HG03095 (cell line): ENCODE measurements around the gene CACNA1F.

Experiments
- ATAC-seq: cut with Tn5 transposase; IDR thresholded peaks from one replicate; pipeline ENCODE4 v1.9.1; 2021; ENCODE audit warnings: moderate library complexity; ENCODE audit not compliant: unreplicated experiment

The CACNA1F gene

DNA sequence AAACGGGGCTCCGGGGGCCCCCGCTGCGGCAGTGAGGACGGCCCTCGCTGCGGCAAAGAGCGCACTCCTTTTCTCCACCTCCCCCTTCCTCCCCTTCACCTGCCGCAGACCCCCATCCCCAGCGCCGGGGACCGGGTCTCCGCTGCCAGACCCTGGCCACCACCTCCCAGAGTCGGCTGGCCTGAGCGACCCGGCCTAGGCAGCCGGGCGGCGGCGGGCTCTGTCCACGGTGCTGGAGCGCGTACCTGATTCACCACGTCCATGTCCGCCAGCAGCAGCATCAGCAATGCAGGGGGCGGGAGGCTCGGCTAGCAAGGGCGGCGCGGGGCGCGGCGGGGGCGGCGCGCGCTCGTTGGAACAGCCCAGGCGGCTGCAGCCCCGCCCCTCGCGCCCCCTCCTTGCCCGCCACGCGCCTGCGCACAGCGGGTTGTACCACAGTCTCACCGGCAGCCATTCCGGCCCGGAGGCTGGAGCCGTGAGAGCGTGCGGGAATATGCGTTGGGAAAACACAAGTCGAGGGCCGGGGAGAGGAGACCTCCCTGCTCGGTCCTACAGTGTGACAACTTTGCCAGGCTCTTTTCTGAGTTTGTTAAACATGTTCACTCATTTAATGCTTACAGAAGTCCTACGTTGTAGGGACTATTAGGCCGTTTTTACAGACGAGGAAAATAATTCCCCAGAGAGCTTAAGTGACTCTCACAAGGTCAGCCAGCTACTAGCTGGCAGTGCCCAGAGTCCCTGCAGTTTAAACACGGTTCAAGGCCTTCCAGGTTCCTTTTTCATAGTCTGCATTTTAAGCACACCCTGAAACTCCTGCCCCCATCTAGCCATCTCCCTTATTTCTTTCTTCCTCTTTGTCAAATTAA, 33.0 kb downstream of the CACNA1F start, which contains the start of gene SYP:
Gene SYP (minus strand): TSS at position 288 of the 866 bp plus-strand sequence. CDS start 7 bp downstream, at position 281.
- peak; percentile 94 for ATAC-seq

DNA sequence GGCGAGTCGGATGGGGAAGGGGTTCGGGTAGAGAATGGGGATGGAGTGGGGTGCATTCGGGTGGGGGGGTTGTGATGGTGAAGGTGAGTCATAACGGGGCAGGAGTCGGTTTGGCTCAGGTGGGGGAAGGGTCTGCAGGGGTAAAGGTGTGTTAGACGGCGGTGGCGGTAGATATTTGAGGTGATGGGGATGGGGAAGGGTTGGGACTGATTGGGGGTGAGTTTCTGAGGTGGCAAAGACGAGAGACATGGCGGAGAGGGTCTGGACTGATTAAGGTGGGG, 33.9 kb downstream of the CACNA1F start:
- no peak for ATAC-seq

DNA sequence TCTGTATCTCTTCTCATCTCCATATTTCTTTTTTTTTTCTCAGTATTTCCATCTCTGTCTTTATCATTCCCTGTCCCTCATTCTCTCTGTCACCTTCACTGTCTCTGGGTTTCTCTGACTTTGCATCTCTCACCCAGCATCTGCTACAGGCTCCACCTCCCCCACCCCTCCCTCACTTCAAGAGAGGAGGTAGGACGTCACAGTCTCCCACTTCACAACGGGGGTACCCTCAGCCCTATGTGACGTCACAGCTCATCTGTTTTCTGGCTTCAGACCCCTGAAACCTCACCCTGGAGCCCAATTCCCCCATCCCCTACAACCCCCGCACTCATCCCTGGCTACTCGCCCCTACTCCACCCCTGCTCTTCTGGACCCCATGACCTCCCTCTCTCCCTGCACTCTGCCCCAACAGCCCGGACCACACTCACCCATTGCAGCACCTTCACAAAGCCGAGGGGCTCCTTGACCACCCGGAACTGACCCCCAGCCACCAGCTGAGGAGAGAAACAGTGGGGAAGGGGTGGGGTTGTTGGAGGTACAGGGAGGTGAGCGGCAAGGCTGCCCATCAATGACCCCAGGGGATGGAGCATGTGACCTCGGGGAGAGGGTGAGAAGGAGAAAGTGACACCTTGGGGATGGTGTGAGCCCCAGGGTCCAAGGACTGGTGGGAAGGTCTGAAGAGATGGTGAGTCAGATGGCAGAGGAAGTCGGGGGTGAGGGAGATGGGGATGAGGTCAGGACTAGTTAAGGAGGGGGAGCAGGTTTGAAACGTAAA, 34.4 kb downstream of the CACNA1F start:
- no peak for ATAC-seq

DNA sequence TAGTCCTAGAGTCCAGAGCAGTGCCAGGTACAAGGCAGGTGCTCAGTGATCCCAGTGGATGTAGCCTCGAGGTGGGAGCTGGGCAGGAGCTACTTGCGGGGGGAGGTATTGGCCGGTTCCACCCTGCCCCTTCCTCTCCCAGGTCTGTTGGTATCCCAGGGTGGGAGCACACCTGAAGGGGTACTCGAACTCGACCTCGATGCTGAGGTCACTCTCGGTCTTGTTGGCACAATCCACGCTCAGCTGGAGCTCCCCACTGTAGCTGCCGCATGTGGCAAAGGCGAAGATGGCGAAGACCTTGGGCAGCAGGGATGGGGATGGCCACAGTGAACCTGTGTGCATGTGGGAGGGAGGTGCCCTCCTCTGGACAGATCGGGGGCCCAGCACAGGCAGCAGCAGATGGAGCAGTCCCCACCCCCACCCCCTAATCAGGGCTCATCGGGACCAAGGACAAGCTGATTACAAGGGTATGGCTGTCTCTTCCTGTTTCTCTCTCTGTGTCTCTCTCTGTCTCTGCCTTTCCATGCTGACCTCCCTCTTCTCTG, 35.5 kb downstream of the CACNA1F start:
- no peak for ATAC-seq

DNA sequence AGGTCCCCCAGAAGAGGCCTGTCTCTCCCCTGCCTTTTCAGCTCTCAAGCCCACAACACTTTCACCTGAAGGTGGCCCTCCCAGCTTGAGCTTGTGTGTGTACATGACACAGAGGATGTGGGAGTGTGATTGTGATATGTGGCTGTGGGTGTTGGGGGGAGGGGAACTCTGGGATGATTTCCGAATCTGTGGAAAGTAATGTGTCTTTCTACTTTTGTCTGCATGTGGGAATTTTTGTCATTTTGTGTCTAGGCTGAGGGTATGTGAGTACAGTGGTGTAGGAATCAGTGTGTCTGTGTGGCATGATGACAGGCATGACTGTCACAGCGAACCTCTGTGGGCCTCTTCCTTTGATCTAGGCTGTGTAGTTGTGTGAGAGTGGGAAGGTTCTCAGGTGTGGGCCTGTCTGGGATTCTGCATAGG, 39.6 kb downstream of the CACNA1F start:
- no peak for ATAC-seq

DNA sequence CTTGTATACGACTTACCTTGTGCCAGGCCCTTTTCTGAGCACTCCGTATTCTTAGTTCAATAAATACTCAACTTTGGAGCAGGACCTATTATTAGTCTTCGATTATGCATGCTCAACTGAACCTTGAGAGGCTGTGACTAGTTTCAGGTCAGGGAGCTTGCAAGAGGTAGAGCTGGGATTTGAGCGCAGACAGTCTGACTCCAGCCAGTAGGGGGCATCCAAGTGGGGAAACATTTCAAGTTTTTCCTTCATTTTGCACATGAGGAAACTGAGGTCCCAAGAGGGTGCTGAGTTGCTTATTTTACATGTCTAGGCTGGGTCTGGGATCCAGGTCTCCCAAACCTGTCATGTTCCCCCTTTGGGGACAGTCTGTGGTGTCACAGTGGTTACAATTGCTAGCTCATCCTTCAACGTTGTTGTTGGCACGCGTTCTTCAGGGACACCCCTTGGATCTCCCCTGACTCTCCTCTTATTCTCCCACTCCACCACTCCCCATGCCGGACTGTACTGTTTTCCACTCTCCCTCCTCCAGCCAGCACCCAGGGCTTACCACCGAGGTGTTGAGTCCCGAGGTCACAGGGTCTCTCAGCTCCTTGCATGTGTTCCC, 40.3 kb downstream of the CACNA1F start:
- no peak for ATAC-seq

DNA sequence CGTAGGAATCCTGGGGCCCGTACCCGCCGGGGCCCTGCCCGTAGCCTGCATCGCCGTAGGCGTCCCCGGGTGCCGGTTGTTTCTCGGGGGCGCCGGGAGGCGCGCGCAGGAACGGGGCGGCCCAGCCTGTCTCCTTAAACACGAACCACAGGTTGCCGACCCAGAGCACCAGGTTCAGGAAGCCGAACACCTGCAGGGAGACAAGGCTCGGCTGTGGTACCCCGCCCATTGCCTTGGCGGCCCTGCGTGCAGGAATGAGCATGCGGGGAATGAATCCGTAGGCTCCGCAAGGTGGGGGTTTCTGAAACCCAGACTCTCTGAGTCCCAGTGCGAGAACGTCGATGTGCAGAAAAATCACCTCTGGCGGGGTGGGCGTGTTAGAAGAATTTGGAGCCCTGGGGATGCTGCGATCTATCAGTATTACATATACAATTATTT, 41.5 kb downstream of the CACNA1F start:
- peak; percentile 22 for ATAC-seq

DNA sequence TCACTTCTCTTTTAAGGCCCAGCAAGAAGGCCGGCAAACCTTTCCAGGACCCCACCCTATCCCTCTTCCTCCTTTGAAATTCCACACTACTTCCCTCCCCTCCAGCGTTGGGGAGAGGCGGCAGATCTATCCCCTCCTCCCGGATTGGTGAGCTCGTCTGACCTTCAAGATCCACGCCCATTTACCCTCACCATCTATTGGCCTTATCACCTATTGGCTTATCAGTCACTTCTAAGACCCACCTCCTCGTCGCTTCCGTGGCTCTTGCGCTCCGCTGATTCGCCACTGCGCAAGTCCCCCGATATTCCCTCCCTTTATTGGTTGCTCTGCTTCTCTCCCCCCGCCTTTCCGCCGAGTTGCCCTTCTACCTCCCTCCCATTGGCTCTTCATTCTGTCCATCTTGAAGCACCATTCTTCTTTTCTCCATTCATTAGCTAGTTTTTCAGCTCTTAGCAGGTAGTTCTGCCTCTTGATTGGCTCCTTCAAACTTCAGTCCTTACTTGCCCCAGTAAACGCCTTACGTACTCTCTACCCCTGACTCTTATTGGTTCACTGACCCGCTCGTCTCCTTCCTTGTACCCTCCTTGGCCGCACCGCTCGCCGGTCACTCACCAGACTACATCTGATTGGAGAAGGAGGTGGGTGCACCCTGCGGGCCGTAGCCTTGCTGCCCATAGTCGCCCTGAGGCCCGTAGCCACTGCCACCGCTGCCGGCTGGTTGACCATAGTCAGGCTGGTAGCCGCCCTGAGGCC, 42.1 kb downstream of the CACNA1F start:
- ATAC-seq: peak; percentile 88

DNA sequence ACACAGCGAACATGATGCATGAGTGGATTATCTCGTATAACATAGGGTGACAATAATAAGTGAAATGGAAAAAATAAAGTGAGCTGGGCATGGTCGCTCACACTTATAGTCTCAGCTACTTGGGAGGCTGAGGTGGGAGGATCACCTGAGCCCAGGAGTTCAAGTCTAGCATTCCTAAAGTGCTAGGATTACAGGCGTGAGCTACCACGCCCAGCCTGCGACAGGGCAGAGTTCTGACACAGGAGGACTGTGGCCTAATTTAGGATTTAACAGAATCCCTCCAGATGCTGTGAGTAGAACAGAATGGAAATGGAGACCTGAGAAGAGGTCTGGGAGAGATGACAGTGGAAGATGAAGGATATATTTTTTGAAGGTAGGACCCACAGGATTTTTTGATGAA, 43.5 kb downstream of the CACNA1F start:
- no peak for ATAC-seq

DNA sequence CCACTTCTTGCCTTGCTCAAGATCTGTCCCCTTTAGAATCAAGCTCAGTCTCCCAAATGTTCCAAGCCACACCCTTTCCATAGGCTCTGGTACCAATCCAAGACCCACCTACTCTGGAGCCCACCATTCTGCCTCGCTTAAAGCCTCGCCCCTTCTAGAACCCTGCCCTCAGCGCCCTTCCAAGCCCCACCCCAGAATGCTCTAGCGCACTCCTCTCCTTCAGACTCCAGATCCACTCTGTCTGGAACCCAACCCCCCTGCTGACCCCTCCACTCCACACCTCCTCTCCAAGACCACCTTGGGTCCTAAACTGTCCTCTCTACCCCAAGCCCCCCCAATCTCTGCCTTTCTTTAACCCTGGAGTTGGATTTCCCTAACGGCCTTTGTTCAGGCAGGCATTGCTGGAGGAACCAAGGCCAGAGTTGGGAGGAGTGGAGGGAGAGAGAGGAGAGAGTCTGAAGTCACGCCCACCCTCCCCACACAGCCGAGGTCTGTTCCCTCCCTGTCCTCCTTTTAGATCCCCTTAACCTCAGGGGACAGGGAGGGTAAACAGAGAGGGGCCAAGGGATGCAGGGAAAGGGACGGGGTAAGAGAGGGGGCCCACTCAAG, 44.6 kb downstream of the CACNA1F start:
- no peak for ATAC-seq

DNA sequence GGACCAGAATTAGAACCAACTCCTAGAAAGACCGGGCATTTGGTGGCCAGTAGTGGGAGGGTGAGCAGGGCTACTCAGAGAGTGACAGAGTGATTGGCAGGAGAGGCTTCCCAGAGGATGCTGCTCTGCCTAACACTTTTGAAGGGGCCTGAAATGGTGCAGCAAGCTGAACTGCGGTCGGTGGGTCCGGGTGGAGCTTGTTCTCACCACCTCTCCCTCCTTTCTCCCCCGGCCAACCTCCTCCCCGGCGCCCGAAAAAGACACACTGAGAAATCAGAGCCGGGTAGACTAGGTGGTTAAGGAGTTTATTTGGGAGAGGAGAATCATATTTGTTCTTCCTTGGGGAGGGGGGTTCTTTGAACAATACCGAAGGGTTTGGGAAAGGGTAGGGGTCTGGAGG, 45.6 kb downstream of the CACNA1F start:
- no peak for ATAC-seq

DNA sequence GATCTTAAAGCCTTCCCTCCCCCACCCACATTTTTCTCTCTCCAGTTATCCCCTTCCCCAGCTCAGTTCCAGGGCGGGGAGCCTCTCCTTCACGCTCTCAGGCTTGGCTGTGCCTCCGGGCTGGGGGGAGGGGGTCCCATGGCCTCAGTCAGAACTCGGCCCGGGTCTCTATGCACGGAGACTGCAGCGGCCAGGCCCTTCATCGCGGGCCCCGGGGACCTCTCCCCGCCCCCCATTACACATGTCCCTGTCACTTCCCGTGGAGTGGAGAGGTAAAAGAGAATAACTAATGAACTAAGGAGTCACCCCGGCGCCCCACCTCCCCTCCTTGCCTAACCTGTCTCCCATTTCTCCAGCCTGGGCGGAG, 46.1 kb downstream of the CACNA1F start:
- no peak for ATAC-seq

DNA sequence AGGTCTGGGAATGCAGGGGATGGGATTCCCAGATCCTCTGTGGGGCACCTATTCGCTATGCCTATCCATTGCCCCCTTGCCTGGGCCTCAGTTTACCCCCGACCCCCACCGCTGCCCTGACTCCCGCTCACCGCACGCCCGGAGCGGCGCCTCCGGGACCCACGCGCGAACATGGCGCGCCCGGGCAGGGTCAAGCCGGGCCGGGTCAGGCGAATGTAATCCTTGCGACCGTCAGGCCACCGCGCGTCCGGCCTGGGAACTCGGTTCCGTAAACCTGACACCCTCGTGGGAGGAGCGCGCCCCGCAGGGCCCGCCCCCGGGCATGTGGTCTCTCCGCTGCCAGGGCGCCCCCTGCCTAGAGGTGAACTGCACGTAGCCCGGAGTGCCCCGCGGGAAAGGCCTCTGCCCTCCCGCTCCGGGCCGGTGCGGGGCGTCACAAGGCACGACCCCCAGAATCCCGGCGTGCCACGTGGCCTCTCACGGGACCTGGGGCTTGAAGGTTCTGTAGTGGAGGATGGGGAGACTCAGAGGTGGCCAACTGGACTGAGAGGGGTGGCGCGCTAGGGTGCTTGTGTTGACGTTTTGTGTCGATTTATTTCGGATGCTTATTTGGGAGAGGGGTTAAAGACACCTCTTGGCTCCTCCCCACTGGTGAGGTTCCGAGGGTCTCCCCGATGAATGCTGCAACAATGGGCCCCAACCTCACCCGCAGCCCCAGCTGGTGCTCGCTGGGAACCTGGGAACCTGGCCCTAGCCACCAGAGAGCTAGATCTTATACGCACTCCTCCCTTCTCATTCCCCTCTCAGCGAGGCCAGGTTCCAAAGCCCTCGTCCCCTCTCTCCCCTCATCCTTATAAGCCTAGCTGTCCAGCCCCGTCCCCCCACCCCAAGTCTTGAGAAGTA, 46.8 kb downstream of the CACNA1F start, which contains the start of gene PRICKLE3:
Gene PRICKLE3 (minus strand): TSS at position 249 of the 903 bp plus-strand sequence. CDS start 76 bp downstream, at position 173.
- no peak for ATAC-seq

DNA sequence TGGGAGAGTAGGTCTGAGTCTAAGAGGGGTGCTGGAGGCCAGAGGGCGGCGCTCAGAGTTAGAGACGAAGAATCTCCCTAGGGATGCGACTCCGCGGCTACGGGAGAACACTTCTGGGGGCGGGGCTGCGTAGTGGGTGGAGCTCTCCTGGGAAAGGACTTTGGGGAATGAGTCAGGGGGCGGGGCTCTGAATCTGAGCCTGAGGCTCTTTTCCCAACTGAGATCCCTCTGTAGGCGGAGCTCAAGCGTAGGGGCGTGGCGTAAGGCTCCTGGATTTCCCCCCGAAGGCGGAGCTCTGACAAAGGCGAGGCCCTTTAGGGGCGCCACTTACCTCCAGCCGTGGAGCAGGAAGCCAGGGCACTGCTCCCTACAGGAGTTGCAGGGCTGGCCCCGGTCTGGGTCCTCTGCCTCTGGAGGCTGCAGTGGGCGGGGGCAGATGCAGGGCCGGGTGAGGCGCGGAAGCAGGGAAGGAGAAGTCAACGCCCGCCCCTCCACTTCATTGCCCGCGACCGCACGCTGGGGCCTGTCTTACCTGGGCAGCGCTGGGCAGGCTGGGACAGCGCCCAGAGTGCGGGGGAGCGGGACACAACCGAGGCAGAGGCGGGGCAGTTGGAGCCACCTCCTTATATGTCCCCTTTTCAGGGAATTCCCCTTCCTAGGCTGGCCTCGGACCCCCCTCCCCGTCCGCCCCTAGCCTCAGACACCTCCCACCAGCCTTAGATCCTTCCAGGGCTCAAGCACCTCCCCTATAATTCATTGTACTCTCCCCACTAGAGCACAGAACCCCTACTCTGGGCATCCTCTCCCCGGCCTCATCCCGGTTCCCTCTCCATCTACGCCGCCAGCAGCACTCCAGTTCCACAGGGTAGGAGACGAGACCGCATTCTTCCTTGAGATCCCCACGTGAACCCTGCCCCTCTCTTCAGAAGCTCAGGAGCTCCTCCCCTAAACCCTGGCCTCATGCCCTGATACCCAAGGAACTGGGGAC, 48.6 kb downstream of the CACNA1F start:
- peak; percentile 45 for ATAC-seq

DNA sequence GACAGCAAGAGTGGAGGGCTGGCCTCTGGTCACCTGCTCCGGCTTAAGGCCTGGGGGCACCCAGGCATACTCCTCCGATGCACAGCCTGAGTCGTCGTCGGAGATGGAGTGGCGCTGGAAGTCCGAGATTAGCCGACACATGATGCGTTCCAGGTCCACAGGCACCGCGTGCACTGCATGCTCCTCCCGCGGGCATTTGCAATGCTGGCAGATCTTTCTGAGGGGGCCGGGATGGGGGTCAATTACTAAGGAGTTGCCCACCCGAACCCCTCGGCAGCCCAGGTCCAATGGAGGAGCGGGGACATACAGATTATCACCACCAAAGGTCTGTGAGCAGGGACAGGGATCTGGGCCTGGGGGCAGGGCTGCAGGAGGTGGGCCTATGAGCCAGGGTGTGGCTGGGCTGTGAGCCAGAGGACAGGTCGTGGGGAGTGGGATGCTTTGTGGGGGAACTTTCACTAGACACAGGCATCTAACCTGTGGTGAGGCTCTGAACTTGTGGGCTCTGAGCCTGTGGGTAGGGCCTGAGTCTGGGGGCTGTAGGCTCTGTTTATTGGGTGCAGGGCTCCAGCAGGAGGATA, 49.3 kb downstream of the CACNA1F start:
- ATAC-seq: no peak

DNA sequence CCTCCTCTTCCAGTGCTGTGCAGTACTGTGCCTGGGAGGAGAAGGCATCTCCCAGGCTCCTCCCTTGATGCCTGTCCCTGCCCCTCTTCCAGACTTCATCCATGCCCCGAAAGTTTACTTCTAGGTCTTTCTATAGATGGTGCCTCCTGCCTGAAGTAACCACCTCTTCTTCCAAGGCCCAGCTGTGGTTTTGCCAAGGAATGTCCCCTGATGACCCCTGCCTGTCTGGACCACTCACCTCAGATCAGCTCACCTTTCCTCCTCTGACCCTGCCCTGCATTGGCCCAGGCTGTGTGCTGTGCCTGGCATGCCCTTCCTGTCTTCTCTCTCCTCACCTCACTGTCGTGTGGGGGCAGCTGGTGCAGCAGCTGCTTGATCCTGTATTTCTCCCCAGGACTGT, 53.8 kb downstream of the CACNA1F start:
- ATAC-seq: no peak

DNA sequence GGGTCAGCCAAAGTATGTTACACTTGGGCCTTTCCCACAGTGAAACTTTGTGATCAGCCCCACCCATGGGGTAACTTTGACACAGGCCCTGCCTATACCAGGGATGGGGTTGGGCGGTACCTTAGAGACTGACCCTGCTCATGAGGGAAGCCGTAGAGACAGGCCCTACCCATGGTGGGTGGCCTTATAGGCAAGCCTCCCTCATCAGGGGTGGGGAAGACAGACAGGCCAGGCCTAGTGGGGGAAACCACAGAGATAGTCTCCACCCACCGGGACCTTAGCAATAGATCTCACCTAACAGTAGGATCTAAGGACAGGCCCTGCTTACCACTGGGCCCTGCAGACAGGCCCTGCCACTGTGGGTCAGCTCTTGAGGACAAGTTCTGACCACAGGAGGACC, 54.6 kb downstream of the CACNA1F start:
- ATAC-seq: no peak
